AG09319 (cell line): ENCODE data around the gene SH3PXD2A.
A peak's percentile ranks its signal among the peaks of the same experiment; 100 is the strongest.

Experiments
- DNase-seq: peaks from one replicate; pipeline ENCODE4 v3.0.0-alpha.2; 2010; ENCODE audit warnings: low read depth; ENCODE audit errors: extremely low read depth
- TF ChIP-seq, protein P1 (sequence below): IDR thresholded peaks from 2 replicates; pipeline ENCODE4 v1.5.1; 2011; ENCODE audit warnings: low read depth, mild to moderate bottlenecking, inconsistent platforms, low read length, moderate library complexity

SH3PXD2A gene

GRCh38 chr10:103683851-103684250 lies 171.5 kb downstream of the SH3PXD2A start:
- TF ChIP-seq, protein P1, sequence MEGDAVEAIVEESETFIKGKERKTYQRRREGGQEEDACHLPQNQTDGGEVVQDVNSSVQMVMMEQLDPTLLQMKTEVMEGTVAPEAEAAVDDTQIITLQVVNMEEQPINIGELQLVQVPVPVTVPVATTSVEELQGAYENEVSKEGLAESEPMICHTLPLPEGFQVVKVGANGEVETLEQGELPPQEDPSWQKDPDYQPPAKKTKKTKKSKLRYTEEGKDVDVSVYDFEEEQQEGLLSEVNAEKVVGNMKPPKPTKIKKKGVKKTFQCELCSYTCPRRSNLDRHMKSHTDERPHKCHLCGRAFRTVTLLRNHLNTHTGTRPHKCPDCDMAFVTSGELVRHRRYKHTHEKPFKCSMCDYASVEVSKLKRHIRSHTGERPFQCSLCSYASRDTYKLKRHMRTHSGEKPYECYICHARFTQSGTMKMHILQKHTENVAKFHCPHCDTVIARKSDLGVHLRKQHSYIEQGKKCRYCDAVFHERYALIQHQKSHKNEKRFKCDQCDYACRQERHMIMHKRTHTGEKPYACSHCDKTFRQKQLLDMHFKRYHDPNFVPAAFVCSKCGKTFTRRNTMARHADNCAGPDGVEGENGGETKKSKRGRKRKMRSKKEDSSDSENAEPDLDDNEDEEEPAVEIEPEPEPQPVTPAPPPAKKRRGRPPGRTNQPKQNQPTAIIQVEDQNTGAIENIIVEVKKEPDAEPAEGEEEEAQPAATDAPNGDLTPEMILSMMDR: no peak
- no peak for DNase-seq

GRCh38 chr10:103682631-103683030 lies 172.7 kb downstream of the SH3PXD2A start:
- DNase-seq: no peak
- TF ChIP-seq, protein P1: no peak

GRCh38 chr10:103681617-103682399 lies 173.6 kb downstream of the SH3PXD2A start:
- TF ChIP-seq, protein P1: no peak
- DNase-seq: no peak

DNA sequence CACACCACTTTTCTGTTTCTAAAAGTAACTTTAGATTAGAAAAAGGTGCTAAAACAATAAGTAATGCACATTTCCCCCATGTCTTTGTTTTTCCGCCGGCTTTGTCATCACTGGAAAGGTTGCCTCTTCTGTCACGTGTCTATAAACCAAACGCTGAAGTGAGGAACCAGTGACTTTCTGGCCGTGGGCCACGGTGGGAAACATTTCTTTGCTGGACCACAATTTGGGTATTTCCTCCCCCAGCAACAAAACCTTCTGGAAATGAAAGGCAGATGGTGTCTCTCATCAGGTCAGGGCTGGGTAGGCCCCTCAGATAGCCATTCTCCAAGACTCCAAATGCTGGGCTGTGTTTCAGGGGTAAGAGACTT lies 174.5 kb downstream of the SH3PXD2A start:
- no peak for DNase-seq
- TF ChIP-seq, protein P1: no peak

- TF ChIP-seq, protein P1: no peak
- DNase-seq: no peak
Measured at GRCh38 chr10:103679096-103679790, 176.1 kb downstream of the SH3PXD2A start.

- TF ChIP-seq, protein P1: no peak
- peak; percentile 98 for DNase-seq
Measured at GRCh38 chr10:103678178-103678526, 177.2 kb downstream of the SH3PXD2A start.

DNA sequence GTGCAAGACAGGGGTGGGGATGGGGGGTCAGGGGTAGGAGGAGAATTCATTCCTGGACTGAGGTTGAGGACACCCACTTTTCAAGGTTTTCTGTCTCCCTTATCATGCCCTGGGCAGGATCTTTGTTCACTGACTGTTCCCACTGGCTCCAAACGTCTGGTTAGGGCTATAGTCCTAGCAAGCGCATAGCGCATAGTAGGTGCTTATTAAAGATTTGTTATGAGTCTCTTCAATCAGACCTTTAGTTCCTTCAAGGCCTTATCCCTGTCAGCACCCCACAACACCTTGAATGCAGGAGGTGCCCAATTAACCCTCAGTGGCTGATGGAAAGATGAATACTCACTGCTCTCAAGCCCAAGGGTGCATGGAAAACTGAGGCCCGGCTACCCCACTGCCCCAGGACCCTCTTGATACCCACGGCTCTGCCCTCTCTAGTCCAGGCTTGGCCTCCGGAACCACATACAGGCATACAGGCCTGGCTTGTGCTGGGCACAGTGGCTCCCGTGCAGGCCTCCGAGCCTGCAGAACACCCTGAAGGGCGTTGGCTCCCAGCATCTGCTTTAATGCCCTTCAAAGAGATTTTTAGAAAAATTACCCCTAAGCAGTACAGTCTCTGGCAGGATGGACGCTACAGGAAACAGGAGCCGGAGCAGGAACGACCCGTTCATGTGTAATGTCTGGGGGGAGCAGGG lies 177.7 kb downstream of the SH3PXD2A start:
- TF ChIP-seq, protein P1: no peak
- DNase-seq: no peak
